OCI-LY7 (cell line): Measurements from ENCODE around the gene TRIM28. TPM values are rescaled to one million over a fixed set of nuclear protein-coding genes. Genes with fewer than 3 reads are reported as not detected.
"Not testable (repeated sequence)": the region's sequence is repeated elsewhere in the genome, so short reads cannot be mapped to it uniquely, and the experiment has no call there.

ENCODE experiments used
- BruUV-seq: library from RNA; stranded (reverse); fragments of 400-500 nt; replicated peaks from 2 replicates; lab custom pipeline; 2021; lab: Mats Ljungman, UMichigan
- CTCF ChIA-PET: fragments of 300-600 bp; sonication (Branson Sonifier 250); formaldehyde crosslinking; loops from one replicate; lab custom pipeline; 2022; ENCODE audit warnings: antibody characterized with exemption; ENCODE audit not compliant: unreplicated experiment; lab: Charles Lee
- POLR2A ChIA-PET: fragments of 300-600 bp; sonication (Branson Sonifier 250); formaldehyde crosslinking; loops from one replicate; lab custom pipeline; 2022; ENCODE audit warnings: antibody characterized with exemption; lab: Charles Lee
- DNase-seq: peaks from one replicate; pipeline ENCODE4 v3.0.0-alpha.2; 2015; ENCODE audit warnings: low spot score
- H2AFZ ChIP-seq: fragments of 200-600 bp; sonication (generic), shearing (Covaris generic); 2 replicates; pipeline ENCODE4 v1.6.1; 2014; ENCODE audit warnings: mild to moderate bottlenecking, antibody characterized with exemption, low read length, moderate library complexity
- H3K27ac ChIP-seq: fragments of 200-600 bp; sonication (generic); 2 replicates; pipeline ENCODE4 v1.5.1; 2014; ENCODE audit warnings: mixed run types, low read depth, mild to moderate bottlenecking, moderate library complexity, low read length, inconsistent platforms; ENCODE audit not compliant: poor library complexity, severe bottlenecking
- H3K36me3 ChIP-seq: fragments of 200-600 bp; sonication (generic); 2 replicates; pipeline ENCODE4 v1.6.1; 2014; ENCODE audit warnings: mild to moderate bottlenecking, antibody characterized with exemption, low read length, moderate library complexity, mixed read lengths; ENCODE audit not compliant: insufficient read depth
- H3K4me1 ChIP-seq: fragments of 200-600 bp; sonication (generic); 2 replicates; pipeline ENCODE4 v1.5.1; 2014; ENCODE audit warnings: mild to moderate bottlenecking, low read length; ENCODE audit not compliant: insufficient read depth, poor library complexity, severe bottlenecking
- H3K4me2 ChIP-seq: fragments of 200-600 bp; sonication (generic); 2 replicates; pipeline ENCODE4 v1.6.1; 2014; ENCODE audit warnings: mild to moderate bottlenecking, low read length
- H3K4me3 ChIP-seq: fragments of 200-600 bp; sonication (generic); 2 replicates; pipeline ENCODE4 v1.5.1; 2014; ENCODE audit warnings: mild to moderate bottlenecking, low read depth, low read length; ENCODE audit not compliant: poor library complexity, severe bottlenecking
- H3K79me2 ChIP-seq: fragments of 200-600 bp; sonication (generic); 2 replicates; pipeline ENCODE4 v1.6.1; 2016; ENCODE audit warnings: low read depth, mild to moderate bottlenecking, low read length, moderate library complexity, mixed read lengths; ENCODE audit not compliant: insufficient read depth
- H3K9me2 ChIP-seq: fragments of 200-600 bp; sonication (generic); 2 replicates; pipeline ENCODE4 v1.6.1; 2016; ENCODE audit warnings: mild to moderate bottlenecking, low read length, mixed read lengths; ENCODE audit not compliant: insufficient read depth
- H3K9me3 ChIP-seq: fragments of 200-600 bp; sonication (generic); 2 replicates; pipeline ENCODE4 v1.6.1; 2014; ENCODE audit warnings: mild to moderate bottlenecking, mixed run types, low read length, mixed read lengths
- H4K20me1 ChIP-seq: fragments of 200-600 bp; sonication (generic); 2 replicates; pipeline ENCODE4 v1.6.1; 2014; ENCODE audit warnings: mild to moderate bottlenecking, antibody characterized with exemption, low read length, moderate library complexity, mixed read lengths; ENCODE audit not compliant: insufficient read depth
- EZH2phosphoT487 ChIP-seq: fragments of 200-600 bp; sonication (generic); IDR thresholded peaks from 2 replicates; pipeline ENCODE4 v1.6.1; 2018; ENCODE audit warnings: low read depth, borderline replicate concordance, mild to moderate bottlenecking, mixed run types, antibody characterized with exemption, low read length, moderate library complexity, mixed read lengths
- intact Hi-C: fragments of 100-400 bp; cut with micrococcal nuclease; formaldehyde crosslinking; loops from one replicate; pipeline ENCODE4 v1.10.0; 2022; ENCODE audit not compliant: unreplicated experiment
- total RNA-seq, 2 experiments: library from RNA; depleted of rRNA in 1 of 2; stranded (reverse); fragments of >200 nt in 1 of 2; shearing (Covaris generic) in 1 of 2; gene quantifications; 2 replicates each; pipeline ENCODE4 v1.2.3, GENCODE V29; 2014 to 2022
- TF ChIP-seq, protein P1 (sequence below): fragments of 200-600 bp; sonication (generic); conservative IDR thresholded peaks from 2 replicates; pipeline ENCODE4 v1.5.1; 2014; ENCODE audit warnings: mild to moderate bottlenecking, antibody characterized with exemption, low read length, moderate library complexity, mixed read lengths

The TRIM28 gene
- total RNA-seq, 2 experiments from 2014 or later, result 601 to 729 TPM

DNA sequence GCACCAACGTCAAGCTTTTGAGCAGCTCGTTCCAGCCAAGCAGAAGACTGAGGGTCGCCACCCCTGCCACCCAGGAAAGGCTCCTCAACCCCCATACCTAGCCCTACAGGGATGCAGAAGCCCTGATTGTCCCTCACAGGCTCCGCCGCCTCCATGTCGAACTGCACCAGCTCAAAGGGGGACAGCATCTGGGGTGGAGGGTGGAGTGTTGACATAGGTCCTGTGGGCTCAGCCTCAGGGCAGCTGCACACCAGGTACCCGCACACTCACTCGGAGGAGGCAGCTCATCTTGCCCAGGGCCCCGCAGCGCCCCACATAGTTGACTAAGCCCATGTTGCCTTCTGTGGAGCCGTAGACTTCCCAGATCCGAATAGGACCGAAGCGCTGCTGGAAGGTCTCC, 43.6 kb upstream of the TRIM28 start:
- intact Hi-C loops, result no loop called here
- Histone ChIP-seq H4K20me1 (no peaks in the 10 kb centered on the region), H2AFZ (no peak overlapping the region), H3K9me2 (no peaks in the 10 kb centered on the region), H3K9me3 (no peaks in the 10 kb centered on the region), H3K79me2 (no peaks in the 10 kb centered on the region), H3K27ac (no peak overlapping the region), H3K4me3 (peak overlapping the region; percentile 79), H3K4me1 (peaks cover 15% of the 10 kb centered on the region), H3K36me3 (no peaks in the 10 kb centered on the region), H3K4me2 (no peak overlapping the region; the same call in 1 of the 2 replicates)
- POLR2A ChIA-PET, result interaction anchor here (0.7 kb wide), 1 partner anchor 14 kb away, joined by 3 read pairs; no protein-coding TSS in a partner anchor
- DNase-seq, result no peak
- CTCF ChIA-PET, result no interaction called here
- no peak for TF ChIP-seq EZH2phosphoT487
- TF ChIP-seq, protein P1, sequence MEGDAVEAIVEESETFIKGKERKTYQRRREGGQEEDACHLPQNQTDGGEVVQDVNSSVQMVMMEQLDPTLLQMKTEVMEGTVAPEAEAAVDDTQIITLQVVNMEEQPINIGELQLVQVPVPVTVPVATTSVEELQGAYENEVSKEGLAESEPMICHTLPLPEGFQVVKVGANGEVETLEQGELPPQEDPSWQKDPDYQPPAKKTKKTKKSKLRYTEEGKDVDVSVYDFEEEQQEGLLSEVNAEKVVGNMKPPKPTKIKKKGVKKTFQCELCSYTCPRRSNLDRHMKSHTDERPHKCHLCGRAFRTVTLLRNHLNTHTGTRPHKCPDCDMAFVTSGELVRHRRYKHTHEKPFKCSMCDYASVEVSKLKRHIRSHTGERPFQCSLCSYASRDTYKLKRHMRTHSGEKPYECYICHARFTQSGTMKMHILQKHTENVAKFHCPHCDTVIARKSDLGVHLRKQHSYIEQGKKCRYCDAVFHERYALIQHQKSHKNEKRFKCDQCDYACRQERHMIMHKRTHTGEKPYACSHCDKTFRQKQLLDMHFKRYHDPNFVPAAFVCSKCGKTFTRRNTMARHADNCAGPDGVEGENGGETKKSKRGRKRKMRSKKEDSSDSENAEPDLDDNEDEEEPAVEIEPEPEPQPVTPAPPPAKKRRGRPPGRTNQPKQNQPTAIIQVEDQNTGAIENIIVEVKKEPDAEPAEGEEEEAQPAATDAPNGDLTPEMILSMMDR, result no peak
- BruUV-seq, result no TSS peak

DNA sequence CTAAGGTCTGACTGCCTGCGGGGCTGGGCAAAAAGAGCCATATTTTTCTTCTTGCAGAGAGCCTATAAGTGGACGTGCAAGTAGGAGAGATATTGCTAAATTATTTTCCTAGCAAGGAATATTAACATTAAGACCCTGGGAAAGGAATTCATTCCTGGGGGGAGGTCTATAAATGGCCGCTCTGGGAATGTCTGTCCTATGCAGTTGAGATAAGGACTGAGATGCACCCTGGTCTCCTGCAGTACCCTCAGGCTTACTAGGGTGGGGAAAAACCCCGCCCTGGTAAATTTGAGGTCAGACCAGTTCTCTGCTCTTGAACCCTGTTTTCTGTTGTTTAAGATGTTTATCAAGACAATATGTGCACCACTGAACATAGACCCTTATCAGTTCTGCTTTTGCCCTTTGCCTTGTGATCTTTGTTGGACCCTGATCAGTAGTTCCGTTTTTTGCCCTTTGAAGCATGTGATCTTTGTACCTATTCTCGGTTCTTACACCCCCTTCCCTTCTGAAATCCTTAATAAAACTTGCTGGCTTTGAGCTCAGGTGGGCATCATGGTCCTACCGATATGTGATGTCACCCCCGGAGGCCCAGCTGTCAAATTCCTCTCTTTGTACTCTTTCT, 36.2 kb upstream of the TRIM28 start:
- H4K20me1 ChIP-seq, H3K9me3 ChIP-seq, H2AFZ ChIP-seq, H3K9me2 ChIP-seq, H3K79me2 ChIP-seq, intact Hi-C loops, CTCF ChIA-PET, POLR2A ChIA-PET, H3K27ac ChIP-seq, H3K36me3 ChIP-seq, BruUV-seq, DNase-seq, H3K4me3 ChIP-seq, H3K4me2 ChIP-seq, H3K4me1 ChIP-seq: not testable (repeated sequence)

DNA sequence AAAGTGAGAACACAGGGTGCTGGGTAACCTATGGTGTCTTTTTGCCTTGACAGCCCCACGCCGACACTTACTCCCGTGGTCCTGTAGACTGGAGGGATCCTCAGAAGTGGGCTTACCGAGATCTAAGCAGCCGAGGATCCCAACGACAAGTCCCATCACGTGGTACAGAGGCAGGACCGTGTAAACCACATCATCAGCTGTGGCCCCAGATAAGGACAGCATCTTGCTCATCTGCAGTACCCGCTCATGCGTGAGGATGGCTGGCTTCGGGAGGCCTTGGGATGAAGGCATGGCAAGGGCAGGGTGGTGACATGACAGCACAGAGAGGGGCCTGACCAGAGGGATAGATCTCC, 34.2 kb upstream of the TRIM28 start:
- H3K4me1 ChIP-seq, result peaks cover 7% of the 10 kb centered on the region
- H3K4me3 ChIP-seq, result no peak overlapping the region
- ChIA-PET CTCF (no interaction called here), POLR2A (no interaction called here)
- TF ChIP-seq, protein P1, result no peak
- TF ChIP-seq EZH2phosphoT487, result no peak
- H3K27ac ChIP-seq, result no peak overlapping the region
- no peak overlapping the region for H3K4me2 ChIP-seq
- no peaks in the 10 kb centered on the region for H3K9me2 ChIP-seq
- H2AFZ ChIP-seq, result no peak overlapping the region
- no peaks in the 10 kb centered on the region for H4K20me1 ChIP-seq
- no peaks in the 10 kb centered on the region for H3K9me3 ChIP-seq
- no peak for DNase-seq
- H3K36me3 ChIP-seq, result peaks cover 17% of the 10 kb centered on the region; the same call in 1 of the 2 replicates
- H3K79me2 ChIP-seq, result no peaks in the 10 kb centered on the region
- no TSS peak for BruUV-seq
- intact Hi-C loops, result no loop called here
